Measurements from ENCODE around the gene ATP7B.
"Not testable (repeated sequence)": the region's sequence is repeated elsewhere in the genome, so short reads cannot be mapped to it uniquely, and the experiment has no call there.

The ATP7B gene

GRCh38 chr13:51988988-51989618, 22.1 kb downstream of the ATP7B start:
- no peak for TF ChIP-seq POLR2AphosphoS5 (IDR thresholded peaks at IDR 0.05; ENCODE audit: low read depth)
- no peak for TF ChIP-seq SPI1 (IDR thresholded peaks at IDR 0.05; ENCODE audit: borderline replicate concordance, low read depth)
- Histone ChIP-seq H3K27me3 (ENCODE audit: insufficient read depth, poor library complexity, severe bottlenecking) (no peaks in the 10 kb centered on the region), H3K27ac (replicated peaks) (no peak overlapping the region), H3K4me3 (replicated peaks; ENCODE audit: insufficient read depth, low read length) (no peak overlapping the region)
- no peak for DNase-seq (ENCODE audit: low read depth in 1 of 2, low spot score in 1 of 2)

GRCh38 chr13:51984904-51985303, 26.3 kb downstream of the ATP7B start:
- H3K27ac ChIP-seq (replicated peaks); DNase-seq (ENCODE audit: low read depth in 1 of 2, low spot score in 1 of 2); H3K27me3 ChIP-seq (ENCODE audit: insufficient read depth, poor library complexity, severe bottlenecking); H3K4me3 ChIP-seq (replicated peaks; ENCODE audit: insufficient read depth, low read length): not testable (repeated sequence)

GRCh38 chr13:51983292-51983691, 28.0 kb downstream of the ATP7B start:
- DNase-seq (ENCODE audit: low read depth in 1 of 2, low spot score in 1 of 2); H3K27ac ChIP-seq (replicated peaks); H3K27me3 ChIP-seq (ENCODE audit: insufficient read depth, poor library complexity, severe bottlenecking); H3K4me3 ChIP-seq (replicated peaks; ENCODE audit: insufficient read depth, low read length): not testable (repeated sequence)

GRCh38 chr13:51981355-51981754, 29.9 kb downstream of the ATP7B start:
- Histone ChIP-seq H3K4me3 (replicated peaks; ENCODE audit: insufficient read depth, low read length) (no peak overlapping the region), H3K27ac (replicated peaks) (no peak overlapping the region), H3K27me3 (ENCODE audit: insufficient read depth, poor library complexity, severe bottlenecking) (no peaks in the 10 kb centered on the region)
- DNase-seq (ENCODE audit: low read depth in 1 of 2, low spot score in 1 of 2) = no peak
- TF ChIP-seq, protein P1, sequence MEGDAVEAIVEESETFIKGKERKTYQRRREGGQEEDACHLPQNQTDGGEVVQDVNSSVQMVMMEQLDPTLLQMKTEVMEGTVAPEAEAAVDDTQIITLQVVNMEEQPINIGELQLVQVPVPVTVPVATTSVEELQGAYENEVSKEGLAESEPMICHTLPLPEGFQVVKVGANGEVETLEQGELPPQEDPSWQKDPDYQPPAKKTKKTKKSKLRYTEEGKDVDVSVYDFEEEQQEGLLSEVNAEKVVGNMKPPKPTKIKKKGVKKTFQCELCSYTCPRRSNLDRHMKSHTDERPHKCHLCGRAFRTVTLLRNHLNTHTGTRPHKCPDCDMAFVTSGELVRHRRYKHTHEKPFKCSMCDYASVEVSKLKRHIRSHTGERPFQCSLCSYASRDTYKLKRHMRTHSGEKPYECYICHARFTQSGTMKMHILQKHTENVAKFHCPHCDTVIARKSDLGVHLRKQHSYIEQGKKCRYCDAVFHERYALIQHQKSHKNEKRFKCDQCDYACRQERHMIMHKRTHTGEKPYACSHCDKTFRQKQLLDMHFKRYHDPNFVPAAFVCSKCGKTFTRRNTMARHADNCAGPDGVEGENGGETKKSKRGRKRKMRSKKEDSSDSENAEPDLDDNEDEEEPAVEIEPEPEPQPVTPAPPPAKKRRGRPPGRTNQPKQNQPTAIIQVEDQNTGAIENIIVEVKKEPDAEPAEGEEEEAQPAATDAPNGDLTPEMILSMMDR (IDR thresholded peaks at IDR 0.05; ENCODE audit: insufficient read depth, low read length) = no peak
- TF ChIP-seq SPI1 (IDR thresholded peaks at IDR 0.05; ENCODE audit: borderline replicate concordance, low read depth) (no peak), POLR2AphosphoS5 (IDR thresholded peaks at IDR 0.05; ENCODE audit: low read depth) (no peak), GABPA (IDR thresholded peaks at IDR 0.05; ENCODE audit: low read depth) (no peak)
- TF ChIP-seq, protein P2, sequence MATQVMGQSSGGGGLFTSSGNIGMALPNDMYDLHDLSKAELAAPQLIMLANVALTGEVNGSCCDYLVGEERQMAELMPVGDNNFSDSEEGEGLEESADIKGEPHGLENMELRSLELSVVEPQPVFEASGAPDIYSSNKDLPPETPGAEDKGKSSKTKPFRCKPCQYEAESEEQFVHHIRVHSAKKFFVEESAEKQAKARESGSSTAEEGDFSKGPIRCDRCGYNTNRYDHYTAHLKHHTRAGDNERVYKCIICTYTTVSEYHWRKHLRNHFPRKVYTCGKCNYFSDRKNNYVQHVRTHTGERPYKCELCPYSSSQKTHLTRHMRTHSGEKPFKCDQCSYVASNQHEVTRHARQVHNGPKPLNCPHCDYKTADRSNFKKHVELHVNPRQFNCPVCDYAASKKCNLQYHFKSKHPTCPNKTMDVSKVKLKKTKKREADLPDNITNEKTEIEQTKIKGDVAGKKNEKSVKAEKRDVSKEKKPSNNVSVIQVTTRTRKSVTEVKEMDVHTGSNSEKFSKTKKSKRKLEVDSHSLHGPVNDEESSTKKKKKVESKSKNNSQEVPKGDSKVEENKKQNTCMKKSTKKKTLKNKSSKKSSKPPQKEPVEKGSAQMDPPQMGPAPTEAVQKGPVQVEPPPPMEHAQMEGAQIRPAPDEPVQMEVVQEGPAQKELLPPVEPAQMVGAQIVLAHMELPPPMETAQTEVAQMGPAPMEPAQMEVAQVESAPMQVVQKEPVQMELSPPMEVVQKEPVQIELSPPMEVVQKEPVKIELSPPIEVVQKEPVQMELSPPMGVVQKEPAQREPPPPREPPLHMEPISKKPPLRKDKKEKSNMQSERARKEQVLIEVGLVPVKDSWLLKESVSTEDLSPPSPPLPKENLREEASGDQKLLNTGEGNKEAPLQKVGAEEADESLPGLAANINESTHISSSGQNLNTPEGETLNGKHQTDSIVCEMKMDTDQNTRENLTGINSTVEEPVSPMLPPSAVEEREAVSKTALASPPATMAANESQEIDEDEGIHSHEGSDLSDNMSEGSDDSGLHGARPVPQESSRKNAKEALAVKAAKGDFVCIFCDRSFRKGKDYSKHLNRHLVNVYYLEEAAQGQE (IDR thresholded peaks at IDR 0.05; ENCODE audit: insufficient replicate concordance, low read depth) = no peak

DNA sequence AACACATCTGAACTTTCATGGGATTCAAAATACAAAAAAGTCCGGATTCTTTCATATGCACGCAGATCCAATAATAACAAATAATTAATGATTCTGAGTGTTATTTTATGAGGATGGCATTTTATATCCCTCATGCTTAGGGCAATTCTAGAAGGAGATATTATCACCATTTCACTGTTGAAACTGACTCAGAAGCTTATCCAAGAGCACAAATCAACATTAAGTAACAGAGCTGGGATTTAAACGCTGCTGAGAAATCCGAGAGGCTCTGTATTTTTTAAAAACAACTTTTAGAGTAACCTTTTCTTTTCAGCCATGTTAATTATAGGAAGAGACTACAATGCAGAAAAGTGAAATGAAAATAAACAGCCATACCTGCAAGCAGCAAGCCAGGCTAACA, 30.3 kb downstream of the ATP7B start:
- Histone ChIP-seq H3K4me3 (replicated peaks; ENCODE audit: insufficient read depth, low read length) (no peak overlapping the region), H3K27me3 (ENCODE audit: insufficient read depth, poor library complexity, severe bottlenecking) (no peaks in the 10 kb centered on the region), H3K27ac (replicated peaks) (no peak overlapping the region)
- TF ChIP-seq, protein P1 (IDR thresholded peaks at IDR 0.05; ENCODE audit: insufficient read depth, low read length) = no peak
- TF ChIP-seq POLR2AphosphoS5 (IDR thresholded peaks at IDR 0.05; ENCODE audit: low read depth) (no peak), SPI1 (IDR thresholded peaks at IDR 0.05; ENCODE audit: borderline replicate concordance, low read depth) (no peak)
- TF ChIP-seq, protein P2 (IDR thresholded peaks at IDR 0.05; ENCODE audit: insufficient replicate concordance, low read depth) = no peak
- DNase-seq (ENCODE audit: low read depth in 1 of 2, low spot score in 1 of 2) = no peak
